ENCODE data around the gene COG2. TPM values are rescaled to one million over a fixed set of nuclear protein-coding genes. Genes with fewer than 3 reads are reported as not detected.
"Not testable (repeated sequence)": the region's sequence is repeated elsewhere in the genome, so short reads cannot be mapped to it uniquely, and the experiment has no call there.

Gene COG2
- total and polyA plus RNA-seq, 7 donors = 17.5 to 31.2 (median 25.2) TPM

- peaks cover 0 to under 1% (median 0%) of the 10 kb centered on the region in 4 donors for H3K9me3 ChIP-seq
- peaks cover 0 to 15% (median 13%) of the 10 kb centered on the region in 4 donors for H3K4me1 ChIP-seq
- H3K4me3 ChIP-seq = no peak overlapping the region
- no peak overlapping the region for H3K27ac ChIP-seq
- TF ChIP-seq POLR2A (IDR thresholded peaks at IDR 0.05) (no peak), CTCF (IDR thresholded peaks at IDR 0.05) (no peak), POLR2AphosphoS5 (IDR thresholded peaks at IDR 0.05) (no peak), EP300 (IDR thresholded peaks at IDR 0.05) (no peak)
- H3K36me3 ChIP-seq = no peaks in the 10 kb centered on the region
- H3K27me3 ChIP-seq = no peaks in the 10 kb centered on the region
- intact Hi-C loops (cut with DNase I) = no loop called here
- 72 to 79% methylated on average over 1 of the region's 1 CpG for WGBS, 2 donors
- DNase-seq = no peak
Measured at GRCh38 chr1:230717251-230717650, 75.0 kb downstream of the COG2 start.

- H3K4me1 ChIP-seq; H3K27me3 ChIP-seq; H3K36me3 ChIP-seq; H3K4me3 ChIP-seq; intact Hi-C loops (cut with DNase I); H3K9me3 ChIP-seq; DNase-seq; H3K27ac ChIP-seq: not testable (repeated sequence)
- 93 to 95% methylated on average over 3 of the region's 3 CpGs for WGBS, 2 donors
Measured at GRCh38 chr1:230721849-230722522, 79.7 kb downstream of the COG2 start.

GRCh38 chr1:230725256-230726012 lies 83.2 kb downstream of the COG2 start:
- H3K4me1 ChIP-seq = no peaks in the 10 kb centered on the region
- intact Hi-C loops (cut with DNase I) = no loop called here
- H3K9me3 ChIP-seq = peaks cover 0 to 6% (median 0%) of the 10 kb centered on the region in 4 donors
- H3K27me3 ChIP-seq = no peaks in the 10 kb centered on the region
- H3K36me3 ChIP-seq = no peaks in the 10 kb centered on the region
- H3K4me3 ChIP-seq = no peak overlapping the region
- no peak for TF ChIP-seq POLR2AphosphoS5 (IDR thresholded peaks at IDR 0.05)
- TF ChIP-seq CTCF (IDR thresholded peaks at IDR 0.05) = no peak
- TF ChIP-seq EP300 (IDR thresholded peaks at IDR 0.05) = no peak
- no peak for TF ChIP-seq POLR2A (IDR thresholded peaks at IDR 0.05)
- no peak overlapping the region for H3K27ac ChIP-seq
- DNase-seq = no peak
- WGBS, 2 donors = 61 to 74% methylated on average over 6 of the region's 6 CpGs

GRCh38 chr1:230728710-230729392 lies 86.6 kb downstream of the COG2 start:
- Histone ChIP-seq H3K27ac (no peak overlapping the region), H3K4me3 (no peak overlapping the region), H3K27me3 (no peaks in the 10 kb centered on the region), H3K4me1 (no peaks in the 10 kb centered on the region), H3K36me3 (no peaks in the 10 kb centered on the region), H3K9me3 (no peaks in the 10 kb centered on the region)
- 14 to 50% methylated on average over 6 of the region's 6 CpGs for WGBS, 2 donors
- no peak for DNase-seq
- intact Hi-C loops (cut with DNase I) = no loop called here
- TF ChIP-seq CTCF (IDR thresholded peaks at IDR 0.05) (no peak), POLR2A (IDR thresholded peaks at IDR 0.05) (no peak), POLR2AphosphoS5 (IDR thresholded peaks at IDR 0.05) (no peak), EP300 (IDR thresholded peaks at IDR 0.05) (no peak)

GRCh38 chr1:230730977-230731376 lies 88.7 kb downstream of the COG2 start:
- Histone ChIP-seq H3K9me3 (no peaks in the 10 kb centered on the region), H3K27me3 (no peaks in the 10 kb centered on the region), H3K4me3 (no peak overlapping the region), H3K27ac (no peak overlapping the region), H3K4me1 (no peaks in the 10 kb centered on the region), H3K36me3 (no peaks in the 10 kb centered on the region)
- intact Hi-C loops (cut with DNase I) = no loop called here
- TF ChIP-seq EP300 (IDR thresholded peaks at IDR 0.05) (no peak), POLR2AphosphoS5 (IDR thresholded peaks at IDR 0.05) (no peak)
- no peak for DNase-seq
- WGBS, 2 donors = 11 to 44% methylated on average over 5 of the region's 5 CpGs
